Esophagus squamous epithelium (tissue), 4 donors: ENCODE measurements around the gene CDC42EP1.

Experiments used
- CTCF ChIP-seq, 6 experiments: fragments of 450-650 bp in 4 of 6; fragments of 200-600 bp in 2 of 6; sonication (generic) in 2 of 6; IDR thresholded peaks; one replicate each; pipeline ENCODE4 v1.5.1; 2016 to 2019; ENCODE audit warnings: antibody characterized with exemption in 6 of 6, mild to moderate bottlenecking in 4 of 6, moderate library complexity in 4 of 6
- POLR2A ChIP-seq, 4 donors: fragments of 450-650 bp; IDR thresholded peaks; one replicate each; pipeline ENCODE4 v1.6.1; 2017; ENCODE audit warnings: antibody characterized with exemption in 4 of 4, mild to moderate bottlenecking in 4 of 4, moderate library complexity in 3 of 4

- TF ChIP-seq POLR2A (IDR thresholded peaks at IDR 0.05) (no peak), CTCF (IDR thresholded peaks at IDR 0.05) (no peak)
Observed at GRCh38 chr22:37616201-37617083, 56.2 kb downstream of the CDC42EP1 start.
